ENCODE data around the gene TTK.

TTK gene

DNA sequence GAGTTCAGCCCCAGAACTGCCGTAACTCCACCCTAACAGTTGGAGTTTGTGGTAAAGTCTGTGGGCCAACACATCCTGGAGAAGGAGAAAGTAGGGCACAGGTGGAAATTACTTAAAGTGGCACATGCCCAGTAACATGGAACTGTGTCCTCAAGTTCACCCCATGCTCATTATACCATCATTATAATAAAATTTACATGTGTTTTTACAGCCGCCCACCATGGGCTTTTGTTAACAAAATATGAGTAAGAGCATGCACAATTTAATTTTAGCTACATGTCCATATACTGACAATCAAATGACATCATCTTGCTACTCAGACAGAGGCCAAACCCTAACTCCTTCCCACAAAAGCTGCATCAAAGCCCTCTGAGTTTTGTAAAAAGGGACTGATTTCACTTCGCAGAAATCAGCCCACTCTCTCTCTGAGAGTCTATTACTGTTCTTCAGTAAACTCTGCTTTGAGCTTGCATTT lies 39.8 kb upstream of the TTK start:
- ChIA-PET CTCF (interaction anchor here (0.7 to 3.4 kb wide), 5 partner anchors 10 to 1278 kb away, joined by 3 to 17 read pairs (median 4); no protein-coding TSS in a partner anchor), POLR2A (no interaction called here)
- no peak overlapping the region for H3K27ac ChIP-seq (ENCODE audit: extremely low read depth, low read depth, low read length)
- TF ChIP-seq ZNF133 (tag by site-specific recombination; IDR thresholded peaks at IDR 0.05) (no peak), SP2 (tag by site-specific recombination; IDR thresholded peaks at IDR 0.05) (no peak), ZNF350 (tag by site-specific recombination; IDR thresholded peaks at IDR 0.05) (no peak), ZNF629 (tag by site-specific recombination; IDR thresholded peaks at IDR 0.05) (no peak)
- no peaks in the 10 kb centered on the region for H3K9me3 ChIP-seq (ENCODE audit: control insufficient read depth, insufficient read depth, low read depth, low read length)
- H3K4me1 ChIP-seq (ENCODE audit: control insufficient read depth, insufficient read depth, low read length), result no peaks in the 10 kb centered on the region
- H3K4me3 ChIP-seq (ENCODE audit: low read depth, low read length), result no peak overlapping the region
- no peaks in the 10 kb centered on the region for H3K36me3 ChIP-seq (ENCODE audit: control insufficient read depth in 2 of 2, insufficient read depth in 1 of 2, low read length in 2 of 2)

DNA sequence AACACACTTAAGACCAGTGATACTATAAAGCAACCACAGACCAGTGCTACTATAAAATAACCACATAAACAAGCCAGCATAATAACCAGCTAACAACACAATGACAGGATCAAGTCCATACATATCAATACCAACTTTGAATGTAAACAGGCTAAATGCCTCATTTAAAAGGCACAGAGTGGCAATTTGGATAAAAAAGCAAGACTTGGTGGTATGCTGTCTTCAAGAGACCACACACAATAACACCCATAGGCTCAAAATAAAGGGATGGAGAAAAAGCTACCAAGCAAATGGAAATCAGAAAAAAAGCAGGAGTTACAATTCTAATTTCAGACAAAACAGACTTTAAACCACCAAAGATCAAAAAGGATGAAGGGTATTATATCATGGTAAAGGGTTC lies 37.3 kb upstream of the TTK start:
- ChIA-PET CTCF (interaction anchor here (3.4 kb wide), 1 partner anchor 18 kb away, joined by 17 read pairs; no protein-coding TSS in a partner anchor), POLR2A (interaction anchor here (0.6 to 0.8 kb wide), 2 partner anchors 37 to 122 kb away, joined by 3 read pairs; partner anchors contain the start of gene TTK)
- Histone ChIP-seq H3K9me3 (ENCODE audit: control insufficient read depth, insufficient read depth, low read depth, low read length) (no peaks in the 10 kb centered on the region), H3K4me1 (ENCODE audit: control insufficient read depth, insufficient read depth, low read length) (no peaks in the 10 kb centered on the region), H3K36me3 (ENCODE audit: control insufficient read depth in 2 of 2, insufficient read depth in 1 of 2, low read length in 2 of 2) (no peaks in the 10 kb centered on the region), H3K27ac (ENCODE audit: extremely low read depth, low read depth, low read length) (no peak overlapping the region), H3K4me3 (ENCODE audit: low read depth, low read length) (no peak overlapping the region)
- TF ChIP-seq IKZF3 (tag by site-specific recombination; IDR thresholded peaks at IDR 0.05), result no peak
- TF ChIP-seq ZNF658 (tag by site-specific recombination; IDR thresholded peaks at IDR 0.05), result no peak
- peak; percentile 90 for TF ChIP-seq SETDB1 (IDR thresholded peaks at IDR 0.05; ENCODE audit: insufficient read length, low read length)
- no peak for TF ChIP-seq ZBTB1 (tag by site-specific recombination; IDR thresholded peaks at IDR 0.05)
- peak; percentile 81; the same call in 1 of the 2 replicates for TF ChIP-seq TRIM28 (IDR thresholded peaks at IDR 0.05; ENCODE audit: borderline replicate concordance, low read length)
- TF ChIP-seq ZNF843 (tag by site-specific recombination; IDR thresholded peaks at IDR 0.05), result no peak
- TF ChIP-seq, protein P1, sequence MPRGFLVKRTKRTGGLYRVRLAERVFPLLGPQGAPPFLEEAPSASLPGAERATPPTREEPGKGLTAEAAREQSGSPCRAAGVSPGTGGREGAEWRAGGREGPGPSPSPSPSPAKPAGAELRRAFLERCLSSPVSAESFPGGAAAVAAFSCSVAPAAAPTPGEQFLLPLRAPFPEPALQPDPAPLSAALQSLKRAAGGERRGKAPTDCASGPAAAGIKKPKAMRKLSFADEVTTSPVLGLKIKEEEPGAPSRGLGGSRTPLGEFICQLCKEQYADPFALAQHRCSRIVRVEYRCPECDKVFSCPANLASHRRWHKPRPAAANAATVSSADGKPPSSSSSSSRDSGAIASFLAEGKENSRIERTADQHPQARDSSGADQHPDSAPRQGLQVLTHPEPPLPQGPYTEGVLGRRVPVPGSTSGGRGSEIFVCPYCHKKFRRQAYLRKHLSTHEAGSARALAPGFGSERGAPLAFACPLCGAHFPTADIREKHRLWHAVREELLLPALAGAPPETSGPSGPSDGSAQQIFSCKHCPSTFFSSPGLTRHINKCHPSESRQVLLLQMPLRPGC (tag by site-specific recombination; IDR thresholded peaks at IDR 0.05), result no peak
- no peak for TF ChIP-seq ZNF677 (tag by site-specific recombination; IDR thresholded peaks at IDR 0.05)
- no peak for TF ChIP-seq SP2 (tag by site-specific recombination; IDR thresholded peaks at IDR 0.05)
- TF ChIP-seq ZNF514 (tag by site-specific recombination; IDR thresholded peaks at IDR 0.05), result no peak
- no peak for TF ChIP-seq ZNF146 (tag by site-specific recombination; IDR thresholded peaks at IDR 0.05)
- no peak for TF ChIP-seq KLF10 (tag by site-specific recombination; IDR thresholded peaks at IDR 0.05)
- no peak for TF ChIP-seq GLI2 (tag by site-specific recombination; IDR thresholded peaks at IDR 0.05; ENCODE audit: borderline replicate concordance, low read depth)

DNA sequence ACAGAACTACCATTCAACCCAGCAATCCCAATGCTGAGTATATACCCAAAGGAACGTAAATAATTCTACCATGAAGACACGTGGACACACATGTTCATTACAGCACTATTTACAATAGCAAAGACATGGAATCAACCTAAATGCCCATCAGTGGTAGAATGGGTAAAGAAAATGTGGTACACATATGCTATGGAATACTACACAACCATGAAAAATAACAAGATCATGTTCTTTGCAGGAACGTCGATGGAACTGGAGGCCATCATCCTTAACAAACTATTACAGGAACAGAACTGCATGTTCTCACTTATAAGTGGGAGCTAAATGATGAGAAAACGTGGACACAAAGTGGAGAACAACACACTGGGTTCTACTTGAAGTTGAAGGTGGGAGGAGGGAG lies 34.7 kb upstream of the TTK start:
- ChIA-PET POLR2A (no interaction called here), CTCF (no interaction called here)
- Histone ChIP-seq H3K4me1 (ENCODE audit: control insufficient read depth, insufficient read depth, low read length) (no peaks in the 10 kb centered on the region), H3K4me3 (ENCODE audit: low read depth, low read length) (no peak overlapping the region), H3K36me3 (ENCODE audit: control insufficient read depth in 2 of 2, insufficient read depth in 1 of 2, low read length in 2 of 2) (no peaks in the 10 kb centered on the region), H3K27ac (ENCODE audit: extremely low read depth, low read depth, low read length) (no peak overlapping the region), H3K9me3 (ENCODE audit: control insufficient read depth, insufficient read depth, low read depth, low read length) (no peaks in the 10 kb centered on the region)
- peak; percentile 66 for TF ChIP-seq ZNF580 (tag by site-specific recombination; IDR thresholded peaks at IDR 0.05)
- no peak for TF ChIP-seq ZNF24 (tag by site-specific recombination; IDR thresholded peaks at IDR 0.05)
- TF ChIP-seq ZNF146 (tag by site-specific recombination; IDR thresholded peaks at IDR 0.05), result peak; percentile 92

DNA sequence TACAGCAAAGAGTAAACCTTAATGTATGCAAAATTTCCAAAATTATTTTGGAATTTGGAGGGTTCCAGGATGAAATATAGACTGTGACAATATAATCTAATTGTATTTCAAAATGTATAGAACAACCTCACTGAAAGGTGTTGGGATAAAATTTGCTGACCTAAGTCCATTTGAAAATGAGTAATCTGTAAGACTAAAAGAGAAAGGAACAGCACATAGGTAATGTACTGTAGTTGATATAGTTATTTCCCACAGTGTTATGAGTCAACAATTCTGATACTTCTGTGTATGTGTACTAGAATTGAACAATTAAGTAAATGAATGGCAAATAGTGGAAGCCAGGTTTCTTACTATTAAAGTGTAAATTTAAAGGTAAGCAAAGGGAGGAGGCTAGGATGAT lies 33.3 kb upstream of the TTK start:
- no peak overlapping the region for H3K27ac ChIP-seq (ENCODE audit: extremely low read depth, low read depth, low read length)
- ChIA-PET CTCF (interaction anchor here (1.5 kb wide), 1 partner anchor 22 kb away, joined by 3 read pairs; no protein-coding TSS in a partner anchor), POLR2A (no interaction called here)
- H3K4me1 ChIP-seq (ENCODE audit: control insufficient read depth, insufficient read depth, low read length), result no peaks in the 10 kb centered on the region
- H3K9me3 ChIP-seq (ENCODE audit: control insufficient read depth, insufficient read depth, low read depth, low read length), result no peaks in the 10 kb centered on the region
- H3K4me3 ChIP-seq (ENCODE audit: low read depth, low read length), result no peak overlapping the region
- H3K36me3 ChIP-seq (ENCODE audit: control insufficient read depth in 2 of 2, insufficient read depth in 1 of 2, low read length in 2 of 2), result no peaks in the 10 kb centered on the region
- no peak for TF ChIP-seq MYNN (tag by site-specific recombination; IDR thresholded peaks at IDR 0.05; ENCODE audit: borderline replicate concordance)
- no peak for TF ChIP-seq OVOL3 (tag by site-specific recombination; IDR thresholded peaks at IDR 0.05)
- no peak for TF ChIP-seq HOXC10 (CRISPR knock-in tag; IDR thresholded peaks at IDR 0.05)
- TF ChIP-seq TCF7L2 (IDR thresholded peaks at IDR 0.05; ENCODE audit: borderline replicate concordance, low read depth, low read length), result no peak
- no peak for TF ChIP-seq ZNF558 (tag by site-specific recombination; IDR thresholded peaks at IDR 0.05)
- no peak for TF ChIP-seq SCRT1 (tag by site-specific recombination; IDR thresholded peaks at IDR 0.05; ENCODE audit: borderline replicate concordance)
- no peak for TF ChIP-seq ZNF585B (tag by site-specific recombination; IDR thresholded peaks at IDR 0.05)
- TF ChIP-seq ZNF223 (tag by site-specific recombination; IDR thresholded peaks at IDR 0.05), result no peak
- TF ChIP-seq ZSCAN16 (tag by site-specific recombination; IDR thresholded peaks at IDR 0.05), result no peak

Measured in HEK293 (cell line).